NOMO-1 treated with DMSO at 0.1 percent for 48 hours (cell line): ENCODE results near the gene TSEN54.
"Not testable (repeated sequence)": the region's sequence is repeated elsewhere in the genome, so short reads cannot be mapped to it uniquely, and the experiment has no call there.

ENCODE experiments used
- DNase-seq: peaks from one replicate; lab custom pipeline; 2025; ENCODE audit not compliant: unreplicated experiment; lab: John Stamatoyannopoulos, UW

Gene TSEN54

GRCh38 chr17:75516255-75516618, at the start of gene TSEN54:
TSS of gene TSEN54 (plus strand) at chr17:75516528. CDS start at chr17:75516561, 33 bp downstream.
- peak; percentile 83 for DNase-seq

- DNase-seq: no peak
These were observed 48.0 kb upstream of the TSEN54 start for GRCh38 chr17:75468291-75468754.

GRCh38 chr17:75468779-75469373, 47.5 kb upstream of the TSEN54 start:
- DNase-seq: no peak

GRCh38 chr17:75471207-75471606, 45.1 kb upstream of the TSEN54 start:
- DNase-seq: no peak

GRCh38 chr17:75472119-75472518, 44.2 kb upstream of the TSEN54 start:
- DNase-seq: no peak

GRCh38 chr17:75473246-75473645, 43.1 kb upstream of the TSEN54 start:
- no peak for DNase-seq

- DNase-seq: no peak
These were observed 41.6 kb upstream of the TSEN54 start for GRCh38 chr17:75474736-75475135.

GRCh38 chr17:75475144-75475835, 41.0 kb upstream of the TSEN54 start:
- no peak for DNase-seq

GRCh38 chr17:75475851-75476250, 40.5 kb upstream of the TSEN54 start:
- no peak for DNase-seq

- DNase-seq: no peak
These were observed 40.1 kb upstream of the TSEN54 start for GRCh38 chr17:75476271-75476671.

GRCh38 chr17:75476752-75477489, 39.4 kb upstream of the TSEN54 start:
- no peak for DNase-seq

- DNase-seq: not testable (repeated sequence)
These were observed 38.9 kb upstream of the TSEN54 start for GRCh38 chr17:75477490-75477862.

- DNase-seq: no peak
These were observed 37.8 kb upstream of the TSEN54 start for GRCh38 chr17:75478508-75478907.

- no peak for DNase-seq
These were observed 36.0 kb upstream of the TSEN54 start for GRCh38 chr17:75480281-75480680.

GRCh38 chr17:75481194-75482068, 34.9 kb upstream of the TSEN54 start:
- no peak for DNase-seq

GRCh38 chr17:75482098-75482942, 34.0 kb upstream of the TSEN54 start:
- DNase-seq: no peak

- DNase-seq: no peak
These were observed 30.6 kb upstream of the TSEN54 start for GRCh38 chr17:75485688-75486087.

- DNase-seq: no peak
These were observed 30.2 kb upstream of the TSEN54 start for GRCh38 chr17:75486151-75486550.

GRCh38 chr17:75486951-75487350, 29.4 kb upstream of the TSEN54 start:
- DNase-seq: no peak

- peak; percentile 77 for DNase-seq
These were observed 28.8 kb upstream of the TSEN54 start for GRCh38 chr17:75487351-75488070.
